CD4-positive, CD25-positive, alpha-beta regulatory T cell (primary cell): ENCODE data around the gene LENG8. TPM values are rescaled to one million over a fixed set of nuclear protein-coding genes. Genes with fewer than 3 reads are reported as not detected.

Experiments
- ATAC-seq, 2 donors: fragments of 150-1000 bp; cut with Tn5 transposase; one replicate each; pipeline ENCODE4 v1.10.0; 2021; ENCODE audit warnings: low read depth in 2 of 2, moderate number of reproducible peaks in 2 of 2, moderate library complexity in 1 of 2
- DNase-seq, 3 donors: peaks; one replicate each; pipeline versions ENCODE4 v3.0.0 to v3.0.0-alpha.2; 2012 to 2022; ENCODE audit warnings: mixed read lengths in 1 of 3
- H3K27ac ChIP-seq: one replicate; pipeline ENCODE4 v1.7.0; 2013; ENCODE audit warnings: mild to moderate bottlenecking, low read length; ENCODE audit not compliant: insufficient read depth, poor library complexity, severe bottlenecking
- H3K27me3 ChIP-seq: one replicate; pipeline ENCODE4 v1.7.0; 2013; ENCODE audit warnings: low read length; ENCODE audit not compliant: control insufficient read depth, insufficient read depth
- H3K36me3 ChIP-seq: one replicate; pipeline ENCODE4 v1.7.0; 2013; ENCODE audit warnings: mild to moderate bottlenecking, low read length, moderate library complexity; ENCODE audit not compliant: control insufficient read depth, insufficient read depth
- H3K4me1 ChIP-seq: 2 replicates; pipeline ENCODE4 v1.7.0; 2013; ENCODE audit warnings: mild to moderate bottlenecking, low read length; ENCODE audit not compliant: insufficient read depth, control insufficient read depth, poor library complexity, severe bottlenecking
- H3K4me3 ChIP-seq: one replicate; pipeline ENCODE4 v1.7.0; 2013; ENCODE audit warnings: low read depth, mild to moderate bottlenecking, low read length, moderate library complexity
- H3K9me3 ChIP-seq, 2 experiments: 1 replicate in 1 of 2; 2 replicates in 1 of 2; pipeline ENCODE4 v1.7.0; 2013; ENCODE audit warnings: low read length in 2 of 2, mild to moderate bottlenecking in 1 of 2, moderate library complexity in 1 of 2; ENCODE audit not compliant: control insufficient read depth in 2 of 2
- H3K27ac Mint-ChIP-seq, 3 donors: one replicate each; pipeline ENCODE4 v1.8.0; 2020 to 2022; ENCODE audit warnings: mild to moderate bottlenecking in 3 of 3, mixed read lengths in 3 of 3, moderate library complexity in 2 of 3
- H3K27me3 Mint-ChIP-seq: one replicate; pipeline ENCODE4 v1.8.0; 2022; ENCODE audit warnings: mild to moderate bottlenecking, mixed read lengths
- H3K36me3 Mint-ChIP-seq: one replicate; pipeline ENCODE4 v1.8.0; 2020; ENCODE audit warnings: mixed read lengths
- H3K4me1 Mint-ChIP-seq, 4 donors: one replicate each; pipeline ENCODE4 v1.8.0; 2020 to 2022; ENCODE audit warnings: mixed read lengths in 4 of 4, mild to moderate bottlenecking in 1 of 4
- H3K4me3 Mint-ChIP-seq, 4 donors: one replicate each; pipeline ENCODE4 v1.8.0; 2020 to 2022; ENCODE audit warnings: mild to moderate bottlenecking in 4 of 4, mixed read lengths in 4 of 4, moderate library complexity in 3 of 4
- H3K9me3 Mint-ChIP-seq, 7 donors: one replicate each; pipeline ENCODE4 v1.8.0; 2020 to 2022; ENCODE audit warnings: mixed read lengths in 7 of 7, mild to moderate bottlenecking in 3 of 7, moderate library complexity in 2 of 7
- polyA plus RNA-seq, 4 donors: library from polyadenylated mRNA; unstranded; fragments of 300-500 nt; fragmentation: Illumina TruSeq; gene quantifications; one replicate each; pipeline ENCODE4 v1.2.3, GENCODE V29; 2021
- total RNA-seq: library from RNA; stranded (reverse); gene quantifications from one replicate; pipeline ENCODE4 v1.2.3, GENCODE V29; 2022

LENG8 gene
- total and polyA plus RNA-seq, 5 donors from 2014 or later: 3.9 to 558 (median 6.5) TPM

DNA sequence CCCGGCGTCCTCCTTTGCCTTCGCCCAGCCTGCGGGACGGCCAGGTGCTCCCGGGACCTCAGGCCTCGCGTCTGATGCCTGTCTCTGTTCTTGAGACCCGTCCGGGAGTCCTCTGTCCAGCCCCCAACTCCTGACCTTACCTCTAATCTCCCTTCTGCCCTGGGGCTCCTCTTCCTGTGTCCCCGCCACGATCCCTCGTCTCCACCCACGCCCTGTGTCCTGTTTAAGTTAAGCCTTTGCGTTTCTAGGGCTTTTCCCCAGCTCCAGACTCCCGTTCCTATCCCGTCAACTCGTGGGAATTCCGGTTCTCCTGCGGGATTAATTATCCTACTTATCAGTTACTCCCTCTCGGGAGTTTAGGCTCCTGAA is 686 bp downstream of the LENG8 start:
- Mint-ChIP-seq H3K36me3 (peaks cover 21% of the 10 kb centered on the region), H3K4me3 (peak overlapping the region; percentile 93 to 98 (median 97)), H3K27ac (peak overlapping the region; percentile 95 to 100 (median 98)), H3K9me3 (peaks cover 0 to 4% (median 0%) of the 10 kb centered on the region in 7 donors), H3K27me3 (peaks cover 11% of the 10 kb centered on the region), H3K4me1 (peaks cover 5 to 69% (median 37%) of the 10 kb centered on the region in 4 donors)
- ATAC-seq (no peak), DNase-seq (no peak)
- Histone ChIP-seq H3K9me3 (no peaks in the 10 kb centered on the region), H3K36me3 (peaks cover 48% of the 10 kb centered on the region), H3K4me3 (peak overlapping the region; percentile 92), H3K27ac (peak overlapping the region; percentile 97), H3K4me1 (peaks cover 46% of the 10 kb centered on the region), H3K27me3 (no peaks in the 10 kb centered on the region)

- H3K9me3 Mint-ChIP-seq: peaks cover 0 to 4% (median 0%) of the 10 kb centered on the region in 7 donors
- H3K9me3 ChIP-seq: no peaks in the 10 kb centered on the region
- peak overlapping the region in 2 of 3 donors; percentile 67 to 100 for H3K27ac Mint-ChIP-seq
- H3K27me3 Mint-ChIP-seq: peaks cover 11% of the 10 kb centered on the region
- H3K27me3 ChIP-seq: no peaks in the 10 kb centered on the region
- H3K4me1 ChIP-seq: peaks cover 46% of the 10 kb centered on the region
- no peak overlapping the region for H3K4me3 ChIP-seq
- peaks cover 17% of the 10 kb centered on the region for H3K36me3 Mint-ChIP-seq
- H3K4me3 Mint-ChIP-seq: peak overlapping the region; percentile 93 to 98 (median 97)
- H3K27ac ChIP-seq: peak overlapping the region; percentile 97
- H3K36me3 ChIP-seq: peaks cover 59% of the 10 kb centered on the region
- H3K4me1 Mint-ChIP-seq: peaks cover 5 to 69% (median 37%) of the 10 kb centered on the region in 4 donors
- ATAC-seq (no peak), DNase-seq (no peak)
Measured at GRCh38 chr19:54451331-54451871, 2.4 kb downstream of the LENG8 start.

DNA sequence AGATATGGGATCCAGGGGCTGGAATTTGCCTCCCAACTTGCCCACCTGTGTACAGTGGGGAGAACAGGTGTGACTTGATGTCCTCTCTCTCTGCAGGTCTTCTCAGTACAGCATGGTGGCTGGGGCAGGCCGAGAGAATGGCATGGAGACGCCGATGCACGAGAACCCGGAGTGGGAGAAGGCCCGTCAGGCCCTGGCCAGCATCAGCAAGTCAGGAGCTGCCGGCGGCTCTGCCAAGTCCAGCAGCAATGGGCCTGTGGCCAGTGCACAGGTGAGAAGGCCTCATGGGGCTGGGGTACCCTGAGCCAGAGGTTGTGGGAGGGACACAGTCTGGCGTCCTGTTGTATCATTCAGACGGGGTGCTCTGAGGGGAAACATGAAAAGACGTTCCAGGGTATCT is 3.0 kb downstream of the LENG8 start:
- H3K4me3 Mint-ChIP-seq: peak overlapping the region; percentile 43 to 98 (median 97)
- no peak for ATAC-seq
- H3K9me3 Mint-ChIP-seq: peaks cover 0 to 4% (median 0%) of the 10 kb centered on the region in 7 donors
- peaks cover 5 to 65% (median 34%) of the 10 kb centered on the region in 4 donors for H3K4me1 Mint-ChIP-seq
- Histone ChIP-seq H3K27ac (peak overlapping the region; percentile 31), H3K27me3 (no peaks in the 10 kb centered on the region), H3K9me3 (no peaks in the 10 kb centered on the region), H3K4me3 (no peak overlapping the region), H3K36me3 (peaks cover 64% of the 10 kb centered on the region), H3K4me1 (peaks cover 45% of the 10 kb centered on the region)
- peaks cover 11% of the 10 kb centered on the region for H3K27me3 Mint-ChIP-seq
- H3K27ac Mint-ChIP-seq: peak overlapping the region in 1 of 3 donors; percentile 79
- no peak for DNase-seq
- H3K36me3 Mint-ChIP-seq: peaks cover 17% of the 10 kb centered on the region

DNA sequence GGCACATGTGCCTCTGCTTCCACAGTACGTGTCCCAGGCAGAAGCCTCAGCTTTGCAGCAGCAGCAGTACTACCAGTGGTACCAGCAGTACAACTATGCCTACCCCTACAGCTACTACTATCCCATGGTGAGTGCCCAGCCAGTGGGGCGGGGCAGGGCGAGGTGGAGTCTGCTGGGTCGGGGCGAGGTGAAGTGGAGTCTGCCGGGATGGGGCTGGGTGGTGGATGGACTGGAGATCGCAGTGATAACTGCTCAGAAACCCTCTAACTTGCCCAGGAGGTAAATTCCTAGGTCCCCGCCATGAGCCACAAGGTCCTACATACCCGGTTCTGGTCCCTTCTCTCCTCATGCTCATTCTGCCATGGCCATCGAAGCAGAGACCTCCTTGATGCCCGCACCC is 3.6 kb downstream of the LENG8 start:
- Mint-ChIP-seq H3K4me3 (peak overlapping the region in 2 of 4 donors; percentile 43 to 86), H3K4me1 (peaks cover 5 to 59% (median 32%) of the 10 kb centered on the region in 4 donors), H3K27ac (peak overlapping the region in 1 of 3 donors; percentile 86), H3K36me3 (peaks cover 17% of the 10 kb centered on the region), H3K27me3 (peaks cover 11% of the 10 kb centered on the region), H3K9me3 (peaks cover 0 to 4% (median 0%) of the 10 kb centered on the region in 7 donors)
- Histone ChIP-seq H3K4me3 (no peak overlapping the region), H3K27ac (no peak overlapping the region), H3K4me1 (peaks cover 39% of the 10 kb centered on the region), H3K27me3 (no peaks in the 10 kb centered on the region), H3K9me3 (no peaks in the 10 kb centered on the region), H3K36me3 (peaks cover 68% of the 10 kb centered on the region)
- no peak for DNase-seq
- ATAC-seq: no peak

GRCh38 chr19:54453921-54454780 is 5.2 kb downstream of the LENG8 start:
- peaks cover 0 to 1% (median 0%) of the 10 kb centered on the region in 7 donors for H3K9me3 Mint-ChIP-seq
- Histone ChIP-seq H3K4me3 (no peak overlapping the region), H3K4me1 (peaks cover 30% of the 10 kb centered on the region), H3K27me3 (no peaks in the 10 kb centered on the region), H3K9me3 (no peaks in the 10 kb centered on the region), H3K27ac (no peak overlapping the region), H3K36me3 (peaks cover 84% of the 10 kb centered on the region)
- DNase-seq: no peak
- H3K4me1 Mint-ChIP-seq: peaks cover 5 to 57% (median 32%) of the 10 kb centered on the region in 4 donors
- ATAC-seq: no peak
- H3K27ac Mint-ChIP-seq: no peak overlapping the region
- peaks cover 31% of the 10 kb centered on the region for H3K36me3 Mint-ChIP-seq
- no peaks in the 10 kb centered on the region for H3K27me3 Mint-ChIP-seq
- peak overlapping the region in 1 of 4 donors; percentile 86 for H3K4me3 Mint-ChIP-seq

DNA sequence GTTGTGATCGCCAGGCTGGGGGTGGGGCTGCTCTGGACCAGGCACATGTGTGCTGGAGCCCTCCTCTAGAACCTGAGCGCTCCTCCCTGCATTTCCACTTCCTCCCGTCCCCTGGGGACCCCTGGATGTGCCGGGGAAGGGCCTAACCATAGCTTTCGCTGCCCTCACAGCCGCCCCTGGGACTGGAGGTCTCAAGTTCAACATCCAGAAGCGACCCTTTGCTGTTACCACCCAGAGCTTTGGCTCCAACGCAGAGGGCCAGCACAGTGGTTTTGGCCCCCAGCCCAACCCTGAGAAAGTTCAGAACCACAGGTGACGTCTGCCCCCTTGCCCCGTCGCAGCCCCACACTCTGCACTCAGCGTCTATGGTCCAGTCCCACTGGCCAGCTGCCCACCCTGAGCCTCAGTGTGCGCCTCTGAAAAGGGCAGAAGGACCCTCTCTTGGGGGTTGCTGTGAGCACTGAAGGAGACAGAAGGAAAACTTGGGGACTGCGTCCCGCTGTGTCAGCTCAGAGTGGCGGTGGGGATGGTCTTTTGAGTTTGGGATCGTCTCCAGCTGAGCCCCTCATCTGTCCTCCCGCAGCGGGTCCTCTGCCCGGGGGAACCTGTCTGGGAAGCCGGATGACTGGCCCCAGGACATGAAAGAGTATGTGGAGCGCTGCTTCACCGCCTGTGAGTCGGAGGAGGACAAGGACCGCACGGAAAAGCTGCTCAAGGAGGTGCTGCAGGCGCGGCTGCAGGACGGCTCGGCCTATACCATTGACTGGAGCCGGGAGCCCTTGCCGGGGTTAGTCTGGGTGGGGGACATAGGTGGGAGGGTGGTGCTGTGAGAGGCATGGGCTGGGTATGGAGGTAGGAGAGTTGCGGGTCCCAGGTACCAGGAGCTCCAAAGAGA is 6.0 kb downstream of the LENG8 start:
- DNase-seq: no peak
- Mint-ChIP-seq H3K27me3 (no peaks in the 10 kb centered on the region), H3K4me3 (peak overlapping the region in 1 of 4 donors; percentile 86), H3K9me3 (peaks cover 0 to 1% (median 0%) of the 10 kb centered on the region in 7 donors), H3K27ac (no peak overlapping the region), H3K4me1 (peaks cover 5 to 59% (median 35%) of the 10 kb centered on the region in 4 donors), H3K36me3 (peaks cover 38% of the 10 kb centered on the region)
- Histone ChIP-seq H3K27ac (no peak overlapping the region), H3K4me1 (peaks cover 26% of the 10 kb centered on the region), H3K36me3 (peaks cover 92% of the 10 kb centered on the region), H3K4me3 (no peak overlapping the region), H3K9me3 (no peaks in the 10 kb centered on the region), H3K27me3 (no peaks in the 10 kb centered on the region)
- ATAC-seq: no peak

DNA sequence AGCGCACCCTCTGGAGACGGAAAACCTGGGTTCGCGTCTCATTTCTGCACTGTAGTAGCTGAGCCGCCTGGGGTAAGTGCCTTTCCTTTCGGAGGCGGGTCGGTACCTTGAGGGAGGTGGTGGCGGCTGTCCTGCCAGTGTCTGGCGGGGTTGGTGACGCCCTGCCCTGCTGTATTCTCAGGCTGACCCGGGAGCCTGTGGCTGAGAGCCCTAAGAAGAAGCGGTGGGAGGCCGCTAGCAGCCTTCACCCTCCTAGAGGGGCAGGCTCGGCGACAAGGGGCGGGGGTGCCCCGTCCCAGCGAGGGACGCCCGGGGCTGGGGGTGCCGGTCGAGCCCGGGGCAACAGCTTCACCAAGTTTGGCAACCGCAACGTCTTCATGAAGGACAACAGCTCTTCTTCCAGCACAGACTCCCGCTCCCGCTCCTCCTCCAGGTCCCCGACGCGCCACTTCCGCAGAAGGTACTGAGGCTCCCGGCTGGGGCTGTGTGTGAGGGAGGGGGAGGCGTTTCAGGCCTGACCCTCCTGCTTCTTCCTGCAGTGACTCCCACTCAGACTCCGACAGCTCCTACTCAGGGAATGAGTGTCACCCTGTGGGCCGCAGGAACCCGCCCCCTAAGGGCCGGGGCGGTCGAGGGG is 6.9 kb downstream of the LENG8 start:
- H3K27ac ChIP-seq: no peak overlapping the region
- no peaks in the 10 kb centered on the region for H3K27me3 ChIP-seq
- Mint-ChIP-seq H3K4me3 (peak overlapping the region in 2 of 4 donors; percentile 48 to 52), H3K27me3 (no peaks in the 10 kb centered on the region), H3K9me3 (peaks cover 0 to 1% (median 0%) of the 10 kb centered on the region in 7 donors), H3K4me1 (peaks cover 5 to 52% (median 28%) of the 10 kb centered on the region in 4 donors), H3K36me3 (peaks cover 36% of the 10 kb centered on the region), H3K27ac (peak overlapping the region in 1 of 3 donors; percentile 14)
- peaks cover 94% of the 10 kb centered on the region for H3K36me3 ChIP-seq
- peaks cover 17% of the 10 kb centered on the region for H3K4me1 ChIP-seq
- H3K4me3 ChIP-seq: no peak overlapping the region
- DNase-seq (no peak), ATAC-seq (no peak)
- H3K9me3 ChIP-seq: no peaks in the 10 kb centered on the region
